ENCODE measurements around the gene TRIM62.

GRCh38 chr1:33126411-33127000, 55.3 kb downstream of the TRIM62 start:
- TF ChIP-seq CTCF (IDR thresholded peaks at IDR 0.05; ENCODE audit: borderline replicate concordance, extremely low read depth, low read length, poor library complexity, severe bottlenecking) (no peak), EZH2 (IDR thresholded peaks at IDR 0.05; ENCODE audit: borderline replicate concordance, low read depth, low read length, severe bottlenecking) (no peak)

Measured in DND-41 (cell line).